GM19239 (cell line): Measurements from ENCODE around the gene ST6GAL1.
A peak's percentile ranks its signal among the peaks of the same experiment; 100 is the strongest.

Source experiments
- DNase-seq: peaks from one replicate; pipeline ENCODE4 v3.0.0; 2011; ENCODE audit warnings: low spot score; ENCODE audit not compliant: insufficient read length
- FAIRE-seq: peaks from 2 replicates; lab custom pipeline; 2011; peaks lifted over from hg19 to GRCh38; lab: Jason Lieb, UNC

ST6GAL1 gene

GRCh38 chr3:187063286-187064121 lies 133.2 kb downstream of the ST6GAL1 start:
- no peak for DNase-seq
- peak; percentile 76 for FAIRE-seq

- DNase-seq, result no peak
- FAIRE-seq, result peak; percentile 84
These were observed 134.1 kb downstream of the ST6GAL1 start for GRCh38 chr3:187064210-187065115.

GRCh38 chr3:187066228-187066995 lies 136.1 kb downstream of the ST6GAL1 start:
- FAIRE-seq (peak; percentile 95), DNase-seq (peak; percentile 44)

GRCh38 chr3:187068787-187069186 lies 138.5 kb downstream of the ST6GAL1 start:
- FAIRE-seq (no peak), DNase-seq (no peak)

GRCh38 chr3:187069857-187070516 lies 139.7 kb downstream of the ST6GAL1 start:
- no peak for FAIRE-seq
- no peak for DNase-seq

GRCh38 chr3:187072102-187072501 lies 141.8 kb downstream of the ST6GAL1 start:
- FAIRE-seq, result no peak
- DNase-seq, result no peak

- DNase-seq (no peak), FAIRE-seq (no peak)
These were observed 142.2 kb downstream of the ST6GAL1 start for GRCh38 chr3:187072511-187072910.

GRCh38 chr3:187073581-187074098 lies 143.3 kb downstream of the ST6GAL1 start:
- DNase-seq, result no peak

GRCh38 chr3:187074846-187075245 lies 144.5 kb downstream of the ST6GAL1 start:
- FAIRE-seq, result no peak

More at GRCh38 chr3:187073581-187074098, 143.3 kb downstream of the ST6GAL1 start:
- FAIRE-seq, result no peak

GRCh38 chr3:187076297-187076696 lies 146.0 kb downstream of the ST6GAL1 start:
- FAIRE-seq, result no peak

More at GRCh38 chr3:187074846-187075245, 144.5 kb downstream of the ST6GAL1 start:
- DNase-seq, result no peak

GRCh38 chr3:187077085-187077484 lies 146.8 kb downstream of the ST6GAL1 start:
- no peak for DNase-seq
- no peak for FAIRE-seq

More at GRCh38 chr3:187076297-187076696, 146.0 kb downstream of the ST6GAL1 start:
- DNase-seq, result no peak

GRCh38 chr3:187077537-187077936 lies 147.2 kb downstream of the ST6GAL1 start:
- peak; percentile 14 for FAIRE-seq
- no peak for DNase-seq

GRCh38 chr3:187079090-187080022 lies 149.0 kb downstream of the ST6GAL1 start:
- DNase-seq (no peak), FAIRE-seq (no peak)

GRCh38 chr3:187080799-187081450 lies 150.6 kb downstream of the ST6GAL1 start:
- FAIRE-seq, result no peak
- DNase-seq, result no peak

GRCh38 chr3:187082758-187083375 lies 152.5 kb downstream of the ST6GAL1 start:
- no peak for DNase-seq
- no peak for FAIRE-seq

GRCh38 chr3:187084126-187084525 lies 153.8 kb downstream of the ST6GAL1 start:
- FAIRE-seq, result no peak
- no peak for DNase-seq

GRCh38 chr3:187084580-187084979 lies 154.3 kb downstream of the ST6GAL1 start:
- FAIRE-seq (no peak), DNase-seq (no peak)
